Brain microvascular endothelial cell (primary cell): ENCODE results near the gene TAS2R5.
"Not testable (repeated sequence)": the region's sequence is repeated elsewhere in the genome, so short reads cannot be mapped to it uniquely, and the experiment has no call there.

Source experiments
- DNase-seq: peaks from one replicate; pipeline ENCODE4 v3.0.0-alpha.2; 2020
- H3K27ac ChIP-seq: fragments of 250-450 bp; sonication (Bioruptor Pico); 2 replicates; pipeline ENCODE4 v1.5.1; 2020; ENCODE audit warnings: mild to moderate bottlenecking, moderate library complexity
- H3K27me3 ChIP-seq: fragments of 250-450 bp; sonication (Bioruptor Pico); replicated peaks from 2 replicates; pipeline ENCODE4 v1.5.1; 2020; ENCODE audit warnings: mild to moderate bottlenecking
- H3K36me3 ChIP-seq: fragments of 250-450 bp; sonication (Bioruptor Pico); replicated peaks from 2 replicates; pipeline ENCODE4 v1.5.1; 2020; ENCODE audit warnings: mild to moderate bottlenecking
- H3K4me3 ChIP-seq: 2 replicates; pipeline ENCODE4 v1.5.1; 2011; ENCODE audit warnings: low read depth, mild to moderate bottlenecking, control low read depth, low read length, moderate library complexity
- in situ Hi-C: cut with HindIII; loops from 2 replicates; pipeline ENCODE4 v1.10.0; 2017; ENCODE audit warnings: low sequenced_read_pairs, low pct_ligation_motif_present
- TF ChIP-seq, protein P1 (sequence below): IDR thresholded peaks from 2 replicates; pipeline ENCODE4 v1.5.1; 2011; ENCODE audit warnings: low read depth, mild to moderate bottlenecking, moderate library complexity, low read length, control low read depth, inconsistent platforms; ENCODE audit errors: missing control alignments

Gene TAS2R5, protein sequence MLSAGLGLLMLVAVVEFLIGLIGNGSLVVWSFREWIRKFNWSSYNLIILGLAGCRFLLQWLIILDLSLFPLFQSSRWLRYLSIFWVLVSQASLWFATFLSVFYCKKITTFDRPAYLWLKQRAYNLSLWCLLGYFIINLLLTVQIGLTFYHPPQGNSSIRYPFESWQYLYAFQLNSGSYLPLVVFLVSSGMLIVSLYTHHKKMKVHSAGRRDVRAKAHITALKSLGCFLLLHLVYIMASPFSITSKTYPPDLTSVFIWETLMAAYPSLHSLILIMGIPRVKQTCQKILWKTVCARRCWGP

DNA sequence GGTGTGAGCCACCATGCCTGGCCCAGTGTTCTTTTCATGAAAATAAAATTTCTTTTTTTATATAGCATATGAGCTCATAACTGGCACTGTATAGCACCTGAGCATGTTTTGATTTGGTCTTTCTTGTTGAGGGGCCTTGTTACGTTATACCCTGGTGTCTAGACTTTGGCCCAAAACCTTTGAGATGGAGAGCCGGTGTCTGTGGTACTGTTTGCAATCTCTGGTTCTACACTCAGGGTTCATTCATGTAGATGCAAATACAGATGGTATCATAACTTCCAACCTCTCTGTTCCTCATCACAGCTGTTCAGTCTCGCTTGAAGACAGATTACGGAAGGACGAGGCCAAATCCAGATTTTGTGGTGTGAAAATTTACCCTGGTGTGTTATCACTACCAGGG, at the start of gene TAS2R5:
TAS2R5 (plus strand) TSS at position 301 of the 400 bp plus-strand sequence. CDS start 145 bp downstream, outside the sequence.
- H3K27me3 ChIP-seq: no peaks in the 10 kb centered on the region
- in situ Hi-C loops: no loop called here
- no peaks in the 10 kb centered on the region for H3K36me3 ChIP-seq
- TF ChIP-seq, protein P1, sequence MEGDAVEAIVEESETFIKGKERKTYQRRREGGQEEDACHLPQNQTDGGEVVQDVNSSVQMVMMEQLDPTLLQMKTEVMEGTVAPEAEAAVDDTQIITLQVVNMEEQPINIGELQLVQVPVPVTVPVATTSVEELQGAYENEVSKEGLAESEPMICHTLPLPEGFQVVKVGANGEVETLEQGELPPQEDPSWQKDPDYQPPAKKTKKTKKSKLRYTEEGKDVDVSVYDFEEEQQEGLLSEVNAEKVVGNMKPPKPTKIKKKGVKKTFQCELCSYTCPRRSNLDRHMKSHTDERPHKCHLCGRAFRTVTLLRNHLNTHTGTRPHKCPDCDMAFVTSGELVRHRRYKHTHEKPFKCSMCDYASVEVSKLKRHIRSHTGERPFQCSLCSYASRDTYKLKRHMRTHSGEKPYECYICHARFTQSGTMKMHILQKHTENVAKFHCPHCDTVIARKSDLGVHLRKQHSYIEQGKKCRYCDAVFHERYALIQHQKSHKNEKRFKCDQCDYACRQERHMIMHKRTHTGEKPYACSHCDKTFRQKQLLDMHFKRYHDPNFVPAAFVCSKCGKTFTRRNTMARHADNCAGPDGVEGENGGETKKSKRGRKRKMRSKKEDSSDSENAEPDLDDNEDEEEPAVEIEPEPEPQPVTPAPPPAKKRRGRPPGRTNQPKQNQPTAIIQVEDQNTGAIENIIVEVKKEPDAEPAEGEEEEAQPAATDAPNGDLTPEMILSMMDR: no peak
- DNase-seq: no peak
- H3K27ac ChIP-seq: no peak within 1 kb of the TSS
- H3K4me3 ChIP-seq: no peak within 1 kb of the TSS

DNA sequence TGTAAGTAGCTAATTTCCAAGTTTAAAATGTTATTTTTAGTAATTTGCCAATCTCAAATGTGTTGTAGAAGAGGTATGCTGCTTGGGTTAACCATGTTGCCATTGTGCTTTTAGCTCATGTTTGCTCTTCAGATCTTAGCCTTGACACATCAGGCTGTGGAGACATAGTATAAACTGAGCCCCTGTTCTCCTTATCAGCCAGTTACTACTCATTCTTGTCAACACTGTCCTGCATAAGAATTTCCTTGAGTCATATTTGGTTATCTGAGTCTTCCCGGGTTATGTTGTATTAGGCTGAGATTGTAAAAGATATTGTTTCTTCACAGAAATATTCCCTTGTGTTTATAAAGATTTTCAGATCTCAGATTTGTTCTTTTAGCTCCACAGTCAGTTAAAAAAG, 47.8 kb upstream of the TAS2R5 start:
- Histone ChIP-seq H3K36me3 (peaks cover 48% of the 10 kb centered on the region), H3K4me3 (no peak overlapping the region), H3K27me3 (no peaks in the 10 kb centered on the region), H3K27ac (no peak overlapping the region)
- in situ Hi-C loops: no loop called here
- TF ChIP-seq, protein P1: no peak
- DNase-seq: peak; percentile 27

DNA sequence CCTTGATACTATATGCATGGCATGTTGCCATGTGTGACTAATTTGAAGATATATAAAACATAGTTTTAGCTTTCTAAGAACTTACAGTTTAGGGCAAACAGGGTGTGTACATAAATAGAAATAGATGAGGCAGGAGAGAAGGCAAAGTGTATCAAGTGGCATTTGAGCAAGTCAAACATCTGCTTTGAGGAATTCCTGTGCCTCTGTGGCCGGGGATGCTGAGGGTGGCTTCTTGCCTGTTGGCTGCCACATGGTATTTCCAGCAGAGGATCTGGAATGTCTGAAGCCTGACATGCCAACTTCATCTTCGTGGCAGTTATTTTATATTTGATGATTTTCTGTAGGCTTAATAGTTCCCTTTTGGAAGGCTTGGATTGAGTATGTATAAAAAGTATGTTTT, 45.9 kb upstream of the TAS2R5 start:
- Histone ChIP-seq H3K27ac (no peak overlapping the region), H3K36me3 (peaks cover 58% of the 10 kb centered on the region), H3K27me3 (no peaks in the 10 kb centered on the region), H3K4me3 (no peak overlapping the region)
- in situ Hi-C loops: no loop called here
- TF ChIP-seq, protein P1: no peak
- DNase-seq: no peak

DNA sequence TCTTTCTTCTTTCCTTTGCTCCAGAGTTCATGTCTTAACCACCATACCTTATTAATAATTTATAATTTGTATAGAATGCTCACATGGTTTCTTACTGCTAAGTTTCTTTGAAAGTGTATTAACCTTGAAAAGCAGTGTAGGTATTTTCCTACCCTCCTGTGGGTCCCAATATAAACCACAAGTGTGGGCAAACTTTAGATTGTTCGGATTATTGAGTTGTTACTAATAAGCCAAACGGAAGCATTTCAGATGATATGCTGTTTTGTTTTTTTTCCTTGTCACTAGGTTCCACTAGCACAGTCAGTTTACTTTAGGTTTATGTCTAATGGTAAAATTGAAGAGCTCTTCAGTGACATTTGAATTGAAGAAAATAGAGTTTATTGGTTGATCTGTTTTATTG, 41.6 kb upstream of the TAS2R5 start:
- TF ChIP-seq, protein P1: no peak
- H3K4me3 ChIP-seq: no peak overlapping the region
- peak; percentile 45 for DNase-seq
- no peaks in the 10 kb centered on the region for H3K27me3 ChIP-seq
- H3K36me3 ChIP-seq: peaks cover 72% of the 10 kb centered on the region
- H3K27ac ChIP-seq: peak overlapping the region; percentile 36
- in situ Hi-C loops: no loop called here

DNA sequence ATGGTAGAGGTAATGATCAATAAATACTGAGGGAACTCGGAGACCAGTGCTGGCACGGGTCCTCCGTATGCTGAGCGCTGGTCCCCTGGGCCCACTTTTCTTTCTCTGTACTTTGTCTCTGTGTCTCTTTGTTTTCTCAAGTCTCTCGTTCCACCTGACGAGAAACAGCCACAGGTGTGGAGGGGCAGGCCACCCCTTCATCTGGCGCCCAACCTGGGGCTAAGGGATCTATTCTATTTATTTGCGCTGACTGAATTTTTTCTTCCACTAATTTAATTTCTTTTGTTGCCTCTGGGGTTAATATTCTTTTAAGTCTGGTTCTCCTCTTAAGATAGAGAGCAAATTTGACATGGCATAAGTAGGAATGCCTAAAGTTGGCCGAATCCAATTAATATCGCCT, 38.1 kb upstream of the TAS2R5 start:
- DNase-seq, H3K27me3 ChIP-seq, H3K4me3 ChIP-seq, H3K27ac ChIP-seq, in situ Hi-C loops: not testable (repeated sequence)
- peaks cover 52% of the 10 kb centered on the region for H3K36me3 ChIP-seq

DNA sequence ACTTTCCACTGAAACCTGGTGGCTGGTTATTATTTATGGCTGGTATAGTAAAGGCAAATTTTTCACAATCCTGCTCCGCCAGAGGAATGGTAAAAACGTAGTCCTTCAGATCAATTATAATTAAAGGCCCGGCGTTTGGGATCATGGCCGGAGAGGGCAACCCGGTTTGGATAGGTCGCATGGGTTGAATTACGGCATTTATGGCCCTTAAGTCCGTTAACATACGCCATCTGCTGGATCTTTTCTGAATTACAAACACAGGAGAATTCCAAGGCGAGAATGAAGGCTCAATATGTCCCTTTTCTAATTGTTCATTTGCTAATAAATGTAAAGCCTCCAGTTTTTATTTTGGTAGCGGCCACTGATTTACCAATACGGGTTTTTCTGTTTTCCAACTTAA, 37.4 kb upstream of the TAS2R5 start:
- Histone ChIP-seq H3K4me3 (no peak overlapping the region), H3K36me3 (peaks cover 53% of the 10 kb centered on the region), H3K27me3 (no peaks in the 10 kb centered on the region), H3K27ac (no peak overlapping the region)
- no peak for DNase-seq
- TF ChIP-seq, protein P1: peak; percentile 45
- in situ Hi-C loops: no loop called here
